Measurements from ENCODE around the gene NCK2.

Gene NCK2

DNA sequence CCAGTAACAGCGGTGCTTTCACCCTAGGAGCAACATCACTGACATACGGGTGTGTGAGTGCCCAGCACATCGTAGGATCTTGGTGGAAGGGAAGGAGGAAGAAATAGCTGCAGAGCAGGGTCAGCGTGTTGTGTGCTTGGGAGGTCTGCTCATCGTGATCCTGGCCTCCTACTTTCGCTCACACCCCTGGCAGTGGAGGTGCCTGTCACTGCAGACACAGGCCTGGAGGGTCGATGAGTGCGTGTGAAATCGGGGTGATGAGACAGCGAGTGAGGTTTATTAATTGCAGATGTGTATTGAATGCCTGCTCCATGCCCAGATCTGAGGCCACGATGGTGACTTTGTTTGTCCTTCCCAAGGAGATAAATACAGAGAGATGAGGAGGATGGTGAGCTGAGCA lies 126.1 kb downstream of the NCK2 start:
- CTCF ChIA-PET: no interaction called here
- TF ChIP-seq FOXM1 (IDR thresholded peaks at IDR 0.05; ENCODE audit: borderline replicate concordance): no peak
- no peak for TF ChIP-seq CTBP1 (IDR thresholded peaks at IDR 0.05; ENCODE audit: borderline replicate concordance)
- no peak for TF ChIP-seq HDGF (IDR thresholded peaks at IDR 0.05; ENCODE audit: borderline replicate concordance)
- DNase-seq (ENCODE audit: extremely low spot score): no peak
- POLR2A ChIA-PET: no interaction called here

DNA sequence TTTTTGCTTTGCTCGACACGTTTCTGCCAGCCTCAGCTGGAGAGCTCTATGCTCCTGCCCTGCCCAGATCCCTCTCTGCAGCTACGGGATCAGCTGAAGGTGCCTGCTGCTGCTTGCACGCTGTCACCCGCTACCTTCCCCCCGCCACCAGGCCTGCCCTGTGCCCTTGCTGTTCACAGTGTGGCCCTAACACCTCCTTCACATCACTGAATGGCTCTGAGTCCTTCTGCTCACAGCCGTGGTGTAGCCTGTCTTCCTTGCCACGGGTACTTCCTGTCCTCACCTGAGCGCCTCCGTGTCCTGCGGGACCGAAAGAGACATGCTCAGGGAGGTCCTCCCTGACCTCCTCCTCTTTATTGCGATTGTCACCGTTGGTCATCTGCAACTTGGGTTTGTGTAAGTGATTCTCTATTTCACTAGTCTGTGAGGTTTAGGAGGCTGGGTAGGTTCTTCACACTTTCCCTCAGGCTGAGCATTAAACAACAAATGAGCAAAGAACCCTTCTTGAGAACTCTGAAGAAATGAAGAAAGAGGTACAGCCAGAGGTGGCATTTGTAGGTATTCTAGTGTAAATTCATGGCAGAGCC lies 127.5 kb downstream of the NCK2 start:
- DNase-seq (ENCODE audit: extremely low spot score): no peak
- ChIA-PET CTCF (no interaction called here), POLR2A (no interaction called here)
- TF ChIP-seq SP1 (IDR thresholded peaks at IDR 0.05) (no peak), SUZ12 (IDR thresholded peaks at IDR 0.05) (no peak), FOXK2 (IDR thresholded peaks at IDR 0.05) (no peak), HDGF (IDR thresholded peaks at IDR 0.05; ENCODE audit: borderline replicate concordance) (no peak), NFRKB (IDR thresholded peaks at IDR 0.05) (no peak), TARDBP (IDR thresholded peaks at IDR 0.05) (no peak), CTBP1 (IDR thresholded peaks at IDR 0.05; ENCODE audit: borderline replicate concordance) (no peak), ELF4 (IDR thresholded peaks at IDR 0.05) (no peak), ARNT (IDR thresholded peaks at IDR 0.05) (no peak), BHLHE40 (IDR thresholded peaks at IDR 0.05; ENCODE audit: borderline replicate concordance) (no peak), FOXA1 (IDR thresholded peaks at IDR 0.05) (no peak), ZNF384 (IDR thresholded peaks at IDR 0.05) (no peak), FOXM1 (IDR thresholded peaks at IDR 0.05; ENCODE audit: borderline replicate concordance) (no peak), L3MBTL2 (conservative IDR thresholded peaks at IDR 0.05) (no peak), LEF1 (IDR thresholded peaks at IDR 0.05; ENCODE audit: borderline replicate concordance) (no peak)
- TF ChIP-seq, protein P1, sequence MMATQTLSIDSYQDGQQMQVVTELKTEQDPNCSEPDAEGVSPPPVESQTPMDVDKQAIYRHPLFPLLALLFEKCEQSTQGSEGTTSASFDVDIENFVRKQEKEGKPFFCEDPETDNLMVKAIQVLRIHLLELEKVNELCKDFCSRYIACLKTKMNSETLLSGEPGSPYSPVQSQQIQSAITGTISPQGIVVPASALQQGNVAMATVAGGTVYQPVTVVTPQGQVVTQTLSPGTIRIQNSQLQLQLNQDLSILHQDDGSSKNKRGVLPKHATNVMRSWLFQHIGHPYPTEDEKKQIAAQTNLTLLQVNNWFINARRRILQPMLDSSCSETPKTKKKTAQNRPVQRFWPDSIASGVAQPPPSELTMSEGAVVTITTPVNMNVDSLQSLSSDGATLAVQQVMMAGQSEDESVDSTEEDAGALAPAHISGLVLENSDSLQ (IDR thresholded peaks at IDR 0.05): no peak

DNA sequence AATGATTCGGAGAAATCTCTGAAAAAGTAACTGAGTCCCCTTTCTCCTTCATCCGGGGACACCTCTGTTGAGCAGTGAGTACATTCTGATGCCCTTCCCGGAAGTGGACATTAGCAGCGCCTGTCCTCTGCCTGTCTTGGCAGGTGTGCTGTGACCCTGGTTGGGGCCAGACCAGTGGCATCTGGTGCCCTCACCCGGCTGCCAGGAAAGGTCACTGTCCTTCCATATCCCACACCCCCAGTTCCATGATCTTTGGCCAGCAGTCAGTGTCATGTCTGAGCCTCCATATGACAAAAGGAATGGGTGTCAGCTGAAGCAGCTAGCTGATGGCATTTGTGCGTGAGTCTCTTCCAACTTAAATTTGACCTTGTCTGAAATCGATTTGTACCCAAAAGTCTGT lies 128.1 kb downstream of the NCK2 start:
- CTCF ChIA-PET: no interaction called here
- POLR2A ChIA-PET: no interaction called here
- DNase-seq (ENCODE audit: extremely low spot score): no peak
- TF ChIP-seq ELF4 (IDR thresholded peaks at IDR 0.05) (no peak), FOXM1 (IDR thresholded peaks at IDR 0.05; ENCODE audit: borderline replicate concordance) (no peak), BHLHE40 (IDR thresholded peaks at IDR 0.05; ENCODE audit: borderline replicate concordance) (no peak), SUZ12 (IDR thresholded peaks at IDR 0.05) (no peak), ZNF384 (IDR thresholded peaks at IDR 0.05) (no peak), LEF1 (IDR thresholded peaks at IDR 0.05; ENCODE audit: borderline replicate concordance) (no peak), ARNT (IDR thresholded peaks at IDR 0.05) (no peak), FOXA1 (IDR thresholded peaks at IDR 0.05) (no peak), NFRKB (IDR thresholded peaks at IDR 0.05) (no peak), TARDBP (IDR thresholded peaks at IDR 0.05) (no peak), CTBP1 (IDR thresholded peaks at IDR 0.05; ENCODE audit: borderline replicate concordance) (no peak), L3MBTL2 (conservative IDR thresholded peaks at IDR 0.05) (no peak), SP1 (IDR thresholded peaks at IDR 0.05) (no peak), FOXK2 (IDR thresholded peaks at IDR 0.05) (no peak), HDGF (IDR thresholded peaks at IDR 0.05; ENCODE audit: borderline replicate concordance) (no peak)
- TF ChIP-seq, protein P1 (IDR thresholded peaks at IDR 0.05): no peak

DNA sequence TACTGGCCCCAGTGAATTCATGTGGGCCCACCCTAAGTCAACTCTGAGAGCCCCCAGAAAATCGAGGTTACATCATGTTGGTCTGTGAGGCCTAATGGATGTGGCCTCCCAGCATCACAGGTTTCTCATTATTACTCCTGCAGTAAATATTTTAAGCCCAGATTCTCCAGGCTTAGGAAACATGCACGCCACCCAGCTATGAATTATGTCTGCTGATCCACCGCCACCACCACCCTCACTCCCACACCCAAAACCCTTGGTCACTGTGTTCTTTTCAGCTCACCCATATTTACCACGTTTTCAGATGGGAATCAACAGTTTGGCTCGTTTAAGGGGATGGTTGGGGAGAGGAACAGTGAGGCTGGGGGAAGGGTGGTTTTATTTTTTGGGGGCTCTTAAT lies 128.6 kb downstream of the NCK2 start:
- no peak for TF ChIP-seq ELF4 (IDR thresholded peaks at IDR 0.05)
- TF ChIP-seq ZNF384 (IDR thresholded peaks at IDR 0.05): no peak
- no peak for TF ChIP-seq BHLHE40 (IDR thresholded peaks at IDR 0.05; ENCODE audit: borderline replicate concordance)
- TF ChIP-seq, protein P1 (IDR thresholded peaks at IDR 0.05): no peak
- no peak for TF ChIP-seq NFRKB (IDR thresholded peaks at IDR 0.05)
- no peak for TF ChIP-seq FOXA1 (IDR thresholded peaks at IDR 0.05)
- no peak for DNase-seq (ENCODE audit: extremely low spot score)
- POLR2A ChIA-PET: no interaction called here
- CTCF ChIA-PET: no interaction called here

DNA sequence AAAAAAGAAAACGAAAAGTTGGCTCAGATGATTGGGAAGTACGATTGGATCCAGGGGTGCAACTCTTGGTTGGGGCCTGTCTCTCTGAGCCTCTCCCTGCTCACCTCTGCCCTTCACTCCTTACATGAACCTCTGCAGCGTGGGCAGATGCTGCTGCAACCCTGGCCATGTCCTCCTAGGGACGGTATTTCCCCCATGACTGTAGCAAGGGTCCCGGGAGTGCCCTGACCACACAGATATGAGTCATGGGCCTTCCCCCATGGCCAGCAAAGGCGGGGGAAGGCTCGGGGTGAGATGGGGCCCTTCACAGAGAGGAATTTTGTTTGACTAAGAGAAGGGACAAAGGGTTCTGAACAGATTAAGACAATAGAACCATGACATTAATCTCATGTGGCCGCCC lies 129.0 kb downstream of the NCK2 start:
- TF ChIP-seq ZNF384 (IDR thresholded peaks at IDR 0.05) (no peak), FOXK2 (IDR thresholded peaks at IDR 0.05) (no peak), CTBP1 (IDR thresholded peaks at IDR 0.05; ENCODE audit: borderline replicate concordance) (no peak), SUZ12 (IDR thresholded peaks at IDR 0.05) (no peak), NFRKB (IDR thresholded peaks at IDR 0.05) (no peak), HDGF (IDR thresholded peaks at IDR 0.05; ENCODE audit: borderline replicate concordance) (no peak), LEF1 (IDR thresholded peaks at IDR 0.05; ENCODE audit: borderline replicate concordance) (no peak), FOXA1 (IDR thresholded peaks at IDR 0.05) (no peak), ARNT (IDR thresholded peaks at IDR 0.05) (no peak), ELF4 (IDR thresholded peaks at IDR 0.05) (no peak)
- no peak for DNase-seq (ENCODE audit: extremely low spot score)
- ChIA-PET POLR2A (no interaction called here), CTCF (no interaction called here)

DNA sequence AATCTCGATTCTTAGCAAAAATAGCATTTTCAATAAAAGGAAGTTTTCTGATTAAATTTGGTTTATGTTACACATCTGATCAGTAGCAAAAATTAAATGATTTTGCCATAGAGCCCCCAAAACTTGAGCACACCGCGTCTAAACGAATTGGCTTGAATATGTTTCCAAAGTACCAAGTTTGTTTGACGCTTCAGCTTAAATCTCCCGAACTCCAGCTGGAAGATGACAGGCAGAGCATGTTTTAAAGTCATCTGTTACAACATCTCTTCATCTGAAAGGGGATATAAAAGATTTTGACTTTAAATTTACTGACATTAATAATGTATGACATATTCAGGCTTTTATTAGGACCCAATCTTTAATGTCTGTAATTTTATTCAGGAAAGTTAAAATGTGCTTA lies 129.8 kb downstream of the NCK2 start:
- TF ChIP-seq TARDBP (IDR thresholded peaks at IDR 0.05) (no peak), SUZ12 (IDR thresholded peaks at IDR 0.05) (no peak), SP1 (IDR thresholded peaks at IDR 0.05) (no peak), ZNF384 (IDR thresholded peaks at IDR 0.05) (no peak)
- TF ChIP-seq, protein P1 (IDR thresholded peaks at IDR 0.05): no peak
- ChIA-PET POLR2A (no interaction called here), CTCF (interaction anchor here (1.4 kb wide), 1 partner anchor 9 kb away, joined by 5 read pairs; no protein-coding TSS in a partner anchor)
- DNase-seq (ENCODE audit: extremely low spot score): no peak

Data from HEK293T (cell line).